ENCODE data around the gene FOXK1.
"Not testable (repeated sequence)": the region's sequence is repeated elsewhere in the genome, so short reads cannot be mapped to it uniquely, and the experiment has no call there.

Gene FOXK1

DNA sequence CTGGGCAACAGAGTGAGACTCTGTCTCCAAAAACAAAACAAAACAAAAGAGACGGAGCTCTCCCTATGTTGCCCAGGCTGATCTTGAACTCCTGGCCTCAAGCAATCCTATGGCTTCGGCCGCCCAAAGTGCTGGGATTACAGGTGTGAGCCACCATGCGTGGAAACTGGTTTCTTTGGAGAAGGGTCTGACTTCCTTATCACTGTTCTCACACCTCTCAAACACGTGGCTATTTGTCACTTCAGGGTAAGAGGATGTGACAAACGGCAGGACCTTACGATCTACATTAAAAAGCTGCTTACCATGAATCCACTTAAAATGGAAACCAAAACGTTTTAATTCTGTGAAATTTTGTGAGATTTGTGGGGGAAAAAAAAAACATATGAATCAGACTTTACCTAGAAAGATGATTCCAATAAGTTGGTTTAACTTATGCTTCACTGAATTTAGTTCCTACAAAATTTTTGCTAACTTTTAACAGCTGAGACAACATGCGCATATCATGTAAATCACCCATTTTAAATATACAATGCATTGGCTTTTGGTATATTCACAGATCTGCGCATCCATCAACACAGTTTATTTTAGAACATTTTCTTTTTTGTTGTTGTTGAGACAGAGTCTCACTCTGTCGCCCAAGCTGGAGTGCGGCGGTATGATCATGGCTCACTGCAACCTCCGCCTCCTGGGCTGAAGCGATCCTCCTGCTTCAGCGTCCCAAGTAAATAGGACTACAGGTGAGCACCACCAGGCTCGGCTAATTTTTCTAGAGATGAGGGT is 18.7 kb upstream of the FOXK1 start:
- in situ Hi-C loops (cut with MboI; ENCODE audit: low sequenced_read_pairs), result no loop called here

DNA sequence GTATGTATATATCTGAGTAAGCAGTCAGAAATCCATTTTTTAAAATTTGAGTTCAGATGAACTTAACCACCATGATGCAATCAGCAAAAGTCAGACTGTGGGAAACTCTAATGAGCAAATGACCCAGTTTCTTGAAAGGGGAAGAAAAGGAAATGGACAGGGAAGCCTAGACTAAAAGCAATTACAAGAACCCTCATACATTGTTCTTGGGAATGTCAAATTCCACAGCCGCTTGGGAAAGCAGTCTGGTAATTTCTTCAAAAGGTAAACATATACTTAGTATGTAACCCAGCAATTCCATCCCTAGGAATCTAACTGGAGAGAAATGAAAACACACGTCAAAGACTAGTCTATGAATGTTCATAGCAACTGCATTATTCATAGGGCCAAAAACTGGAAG is 16.4 kb upstream of the FOXK1 start:
- in situ Hi-C loops (cut with MboI; ENCODE audit: low sequenced_read_pairs), result no loop called here

DNA sequence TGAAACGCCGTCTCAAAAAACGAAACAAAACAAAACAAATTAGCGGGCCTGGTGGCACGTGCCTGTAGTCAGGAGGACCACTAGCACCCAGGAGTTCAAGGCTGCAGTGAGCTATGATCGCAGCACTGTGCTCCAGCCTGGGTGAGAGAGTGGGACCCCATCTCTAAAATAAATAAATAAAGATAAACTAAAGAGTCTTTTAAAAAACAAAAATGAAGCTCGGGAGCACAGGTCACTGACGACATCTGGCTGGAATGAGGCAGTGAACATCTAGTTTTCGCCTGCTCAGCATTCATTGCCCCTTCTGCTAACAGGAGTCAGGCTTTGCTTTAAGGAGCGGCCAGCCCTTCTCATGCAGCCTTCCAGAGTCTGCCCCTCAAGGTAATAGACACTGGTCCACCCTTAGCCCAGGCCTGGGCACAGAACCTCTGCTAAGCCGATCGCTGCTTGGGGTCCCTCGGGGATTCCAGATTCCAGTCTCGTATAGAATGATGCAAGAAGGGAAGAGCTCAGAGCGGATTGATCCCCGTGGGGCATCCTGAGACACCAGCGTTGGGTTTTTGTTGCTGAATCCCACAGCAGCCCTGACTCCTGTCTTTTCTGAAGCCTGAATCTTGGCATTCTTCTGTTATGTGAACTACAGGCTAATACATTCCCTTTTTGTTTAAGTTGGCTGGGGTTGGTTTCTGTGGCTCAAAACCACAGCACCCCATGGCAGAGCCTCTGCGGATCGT is 14.2 kb upstream of the FOXK1 start:
- in situ Hi-C loops (cut with MboI; ENCODE audit: low sequenced_read_pairs), result no loop called here

DNA sequence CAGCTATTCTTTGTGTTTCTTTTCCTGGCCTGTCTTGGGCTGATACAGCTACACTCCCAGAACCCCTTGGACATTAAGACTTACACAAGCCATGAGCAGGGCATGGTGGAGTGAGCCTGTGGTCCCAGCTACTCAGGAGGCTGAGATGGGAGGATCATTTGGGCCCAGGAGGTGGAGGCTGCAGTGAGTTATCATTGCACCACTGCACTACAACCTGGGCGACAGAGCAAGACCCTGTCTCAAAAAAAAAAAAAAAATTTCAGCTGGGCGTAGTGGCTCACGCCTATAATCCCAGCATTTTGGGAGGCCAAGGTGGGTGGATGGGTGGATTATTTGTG is 13.6 kb upstream of the FOXK1 start:
- in situ Hi-C loops (cut with MboI; ENCODE audit: low sequenced_read_pairs), result no loop called here

DNA sequence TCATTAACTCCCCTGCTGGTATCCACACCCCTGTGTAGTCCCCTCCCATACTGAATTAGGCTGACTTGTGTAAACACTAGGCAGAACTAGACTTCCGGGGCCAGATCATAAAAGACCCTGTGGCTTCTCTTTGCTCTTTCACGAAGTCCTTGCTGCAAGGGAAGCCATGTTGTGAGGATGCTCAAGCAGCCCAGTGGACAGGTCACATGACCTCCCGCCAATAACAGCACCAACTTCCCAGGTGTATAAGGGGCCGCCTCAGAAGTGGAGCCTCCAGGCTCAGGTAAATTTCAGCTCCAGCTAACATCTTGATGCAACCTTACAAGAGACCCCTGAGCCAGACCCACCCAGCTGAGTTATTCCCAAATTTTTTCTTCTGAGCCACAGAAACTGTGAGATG is 11.3 kb upstream of the FOXK1 start:
- in situ Hi-C loops (cut with MboI; ENCODE audit: low sequenced_read_pairs), result no loop called here

DNA sequence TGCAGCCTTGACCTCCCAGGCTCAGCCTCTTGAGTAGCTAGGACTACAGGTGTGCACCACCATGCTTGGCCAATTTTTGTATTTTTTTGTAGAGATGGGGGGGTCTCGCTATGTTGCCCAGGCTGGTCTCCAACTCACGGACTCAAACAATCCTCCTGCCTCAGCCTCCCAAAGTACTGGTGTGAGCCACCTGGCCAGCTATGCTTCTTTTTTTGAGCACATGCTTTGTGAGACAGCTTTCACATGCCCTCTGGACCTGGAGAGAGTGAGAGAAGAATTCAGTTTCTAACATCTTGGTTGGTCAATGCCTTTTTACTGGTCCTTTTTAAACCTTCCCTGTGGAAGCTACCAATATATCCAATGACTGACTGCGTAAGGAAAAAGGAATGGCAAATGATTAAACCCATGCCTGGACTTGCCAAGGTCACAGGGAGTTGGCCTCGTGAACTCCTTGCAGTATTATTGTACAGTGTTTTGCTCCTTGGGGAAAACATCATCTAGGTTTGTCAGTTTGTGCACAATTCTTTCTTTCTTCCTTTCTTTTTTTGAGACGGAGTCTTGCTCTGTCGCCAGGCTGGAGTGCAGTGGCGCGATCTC is 6.2 kb upstream of the FOXK1 start:
- in situ Hi-C loops (cut with MboI; ENCODE audit: low sequenced_read_pairs), result no loop called here

DNA sequence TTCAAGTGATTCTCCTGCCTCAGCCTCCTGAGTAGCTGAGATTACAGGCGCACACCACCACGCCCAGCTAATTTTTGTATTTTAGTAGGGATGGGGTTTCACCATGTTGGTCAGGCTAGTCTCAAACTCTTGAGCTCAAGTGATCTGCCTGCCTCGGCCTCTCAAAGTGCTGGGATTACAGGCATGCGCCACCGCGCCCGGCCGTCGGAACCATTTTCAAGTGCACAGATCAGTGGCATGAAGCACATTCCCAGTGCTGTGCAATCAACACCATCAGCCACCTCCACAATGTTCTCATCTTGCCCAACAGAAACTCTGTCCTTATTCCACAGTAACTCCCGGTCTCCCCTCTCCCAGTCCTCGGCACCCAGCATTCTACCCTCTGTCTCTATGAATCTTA is 4.6 kb upstream of the FOXK1 start:
- in situ Hi-C loops (cut with MboI; ENCODE audit: low sequenced_read_pairs), result not testable (repeated sequence)

DNA sequence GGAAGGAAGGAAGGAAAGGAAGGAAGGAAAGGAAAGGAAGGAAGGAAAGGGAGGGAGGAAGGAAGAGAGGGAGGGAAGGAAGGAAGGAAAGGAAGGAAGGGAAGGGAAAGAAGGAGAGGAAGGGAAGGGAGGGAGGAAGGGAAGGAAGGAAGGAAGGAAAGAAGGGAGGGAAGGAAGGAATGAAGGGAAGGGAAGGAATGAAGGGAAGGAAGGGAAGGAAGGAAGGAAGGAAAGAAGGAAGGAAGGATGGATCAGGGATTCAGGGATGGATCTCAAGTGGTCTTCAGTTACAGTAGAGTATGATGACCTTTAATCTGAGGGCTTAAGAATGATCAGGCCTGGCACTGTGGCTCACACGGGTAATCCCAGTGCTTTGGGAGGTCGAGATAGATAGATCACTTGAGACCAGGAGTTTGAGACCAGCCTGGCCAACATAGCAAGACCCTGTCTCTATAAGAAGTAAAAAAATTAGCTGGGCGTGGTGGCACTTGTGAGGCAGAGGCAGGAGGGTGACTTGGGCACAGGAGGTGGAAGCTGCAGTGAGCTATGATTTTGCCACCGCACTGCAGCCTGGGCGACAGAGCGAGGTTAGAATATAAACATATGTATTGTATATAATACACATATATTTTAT is 760 bp upstream of the FOXK1 start:
- in situ Hi-C loops (cut with MboI; ENCODE audit: low sequenced_read_pairs), result no loop called here

DNA sequence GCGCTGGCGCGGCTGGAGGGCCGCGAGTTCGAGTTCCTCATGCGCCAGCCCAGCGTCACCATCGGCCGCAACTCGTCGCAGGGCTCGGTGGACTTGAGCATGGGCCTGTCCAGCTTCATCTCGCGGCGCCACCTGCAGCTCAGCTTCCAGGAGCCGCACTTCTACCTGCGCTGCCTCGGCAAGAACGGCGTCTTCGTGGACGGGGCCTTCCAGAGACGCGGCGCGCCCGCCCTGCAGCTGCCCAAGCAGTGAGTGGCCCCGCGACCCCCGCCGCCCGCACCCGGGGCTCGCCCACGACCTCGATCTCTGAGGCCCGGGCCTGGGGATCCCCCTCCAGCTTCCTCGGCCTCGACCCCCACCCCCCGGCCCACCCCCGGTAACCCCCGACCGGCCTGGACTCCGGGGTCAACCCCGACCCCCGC is 537 bp downstream of the FOXK1 start:
- in situ Hi-C loops (cut with MboI; ENCODE audit: low sequenced_read_pairs), result no loop called here

DNA sequence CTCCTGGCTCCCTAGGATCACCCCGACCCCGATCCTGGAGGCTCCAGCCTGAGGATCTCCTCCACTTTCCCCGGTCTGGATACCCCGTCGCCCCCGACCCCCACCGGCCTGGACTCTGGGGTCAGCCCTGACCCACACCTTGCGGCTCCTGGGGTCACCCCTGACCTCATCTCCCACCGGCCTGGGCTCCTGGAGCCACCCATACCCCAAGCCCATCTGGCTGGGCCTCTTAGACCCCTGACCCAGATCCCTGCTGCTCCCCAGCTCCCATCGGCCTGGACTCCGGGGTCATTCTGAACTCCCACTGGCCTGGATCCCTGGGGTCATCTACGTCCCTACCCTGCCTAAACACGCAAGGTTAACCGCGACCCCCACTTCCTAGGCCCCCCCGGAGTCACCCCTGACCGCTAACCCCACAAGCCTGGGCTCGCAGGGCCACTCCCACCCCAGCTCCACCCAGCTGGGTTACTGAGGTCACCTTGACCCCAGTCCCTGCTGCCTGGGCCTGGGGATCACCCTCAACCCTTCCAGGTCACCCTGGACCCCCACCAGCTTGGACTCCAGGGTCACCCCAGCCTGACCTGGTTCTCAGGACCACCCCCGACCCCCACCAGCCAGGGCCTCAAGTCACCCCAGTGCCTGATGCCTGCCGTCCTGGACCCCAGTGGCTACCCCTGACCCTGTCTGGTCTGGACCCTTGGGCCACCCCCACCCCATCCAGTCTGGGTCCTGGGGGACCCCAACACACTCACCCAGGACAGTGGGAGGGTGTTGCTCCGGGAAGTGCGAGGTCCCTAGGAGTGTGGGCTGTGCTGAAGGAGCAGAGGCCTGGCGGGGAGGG is 1.2 kb downstream of the FOXK1 start:
- in situ Hi-C loops (cut with MboI; ENCODE audit: low sequenced_read_pairs), result no loop called here

DNA sequence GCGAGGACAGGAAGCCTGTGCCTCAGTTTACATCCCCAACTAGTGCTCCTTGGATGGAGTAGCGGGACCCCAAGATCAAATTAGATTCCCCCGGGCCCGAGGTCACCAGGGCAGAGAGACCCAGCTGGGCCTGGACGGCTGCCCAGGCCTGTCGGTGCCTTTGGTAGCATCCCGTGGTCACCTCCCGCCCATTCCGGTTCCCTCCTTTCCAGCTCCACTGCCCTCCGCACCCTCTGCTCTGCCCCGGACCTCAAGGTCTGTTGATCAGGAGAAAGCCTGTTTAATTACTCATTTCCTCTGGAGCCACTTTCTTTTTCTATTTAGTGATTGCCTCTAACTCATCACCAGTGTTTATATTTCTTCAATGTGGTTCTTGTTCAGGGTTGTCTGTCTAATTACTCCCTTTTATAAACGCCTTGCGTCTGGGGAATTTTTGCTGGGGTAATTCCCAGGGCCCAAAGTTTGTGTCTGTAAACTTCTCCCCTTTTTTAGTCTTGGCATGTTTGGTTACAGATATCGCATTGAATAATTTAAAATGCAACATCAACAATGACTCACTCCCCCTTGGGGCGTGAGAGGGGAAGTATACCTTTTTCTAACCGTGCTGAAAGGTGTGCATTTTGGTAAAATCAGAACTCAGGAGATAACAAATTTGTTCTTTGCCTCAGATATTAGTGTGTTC is 1.9 kb downstream of the FOXK1 start:
- in situ Hi-C loops (cut with MboI; ENCODE audit: low sequenced_read_pairs), result no loop called here

DNA sequence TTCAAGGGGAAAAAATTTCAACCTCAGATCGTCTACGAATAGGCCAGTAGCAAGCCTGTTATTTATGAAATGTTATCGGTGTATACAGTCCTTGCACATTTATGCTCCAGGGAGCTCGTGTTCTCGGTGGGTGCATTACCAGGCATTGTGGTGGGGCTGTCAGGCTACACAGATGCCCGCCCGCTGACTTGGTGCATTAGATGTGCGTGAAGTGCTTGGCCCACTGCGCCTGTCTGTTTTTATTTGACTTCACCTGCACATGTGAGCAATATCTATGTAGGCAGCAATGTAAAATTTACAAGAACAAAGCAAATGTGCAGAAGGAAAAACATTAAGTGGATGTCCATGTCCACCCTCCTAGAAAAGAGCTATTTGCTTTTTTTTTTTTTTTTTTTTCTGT is 2.8 kb downstream of the FOXK1 start:
- in situ Hi-C loops (cut with MboI; ENCODE audit: low sequenced_read_pairs), result no loop called here

DNA sequence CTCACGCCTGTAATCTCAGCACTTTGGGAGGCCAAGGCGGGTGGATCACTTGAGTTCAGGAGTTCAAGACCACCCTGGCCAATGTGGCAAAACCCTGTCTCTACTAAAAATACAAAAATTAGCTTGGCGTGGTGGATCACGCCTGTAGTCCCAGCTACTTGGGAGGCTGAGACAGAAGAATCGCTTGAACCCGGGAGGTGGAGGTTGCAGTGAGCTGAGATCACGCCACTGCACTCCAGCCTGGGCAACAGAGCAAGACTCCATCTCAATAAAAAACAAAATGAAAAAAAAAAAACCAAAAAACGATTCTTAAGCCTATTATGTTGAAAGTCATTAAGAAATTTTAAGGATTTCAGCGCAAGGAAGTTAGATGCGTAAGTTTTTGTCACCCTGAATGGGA is 3.6 kb downstream of the FOXK1 start:
- in situ Hi-C loops (cut with MboI; ENCODE audit: low sequenced_read_pairs), result not testable (repeated sequence)

DNA sequence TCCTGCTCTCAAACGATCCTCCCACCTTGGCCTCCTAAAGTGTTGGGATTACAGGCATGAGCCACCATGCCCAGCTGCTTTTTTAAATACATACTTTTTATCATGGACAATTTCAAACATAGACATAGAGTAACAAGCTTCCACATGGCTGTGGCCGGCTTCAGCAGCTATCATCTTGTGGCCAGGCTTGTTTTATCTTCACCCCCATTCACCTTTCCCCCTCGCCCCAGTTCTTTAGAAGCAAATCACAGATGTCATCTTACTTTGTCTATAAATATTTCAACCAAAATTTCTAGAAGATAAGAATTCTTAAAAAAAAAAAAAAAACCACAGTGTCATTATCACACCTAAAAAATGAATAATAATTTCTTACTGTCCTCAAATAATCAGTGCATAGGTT is 5.9 kb downstream of the FOXK1 start:
- in situ Hi-C loops (cut with MboI; ENCODE audit: low sequenced_read_pairs), result no loop called here

DNA sequence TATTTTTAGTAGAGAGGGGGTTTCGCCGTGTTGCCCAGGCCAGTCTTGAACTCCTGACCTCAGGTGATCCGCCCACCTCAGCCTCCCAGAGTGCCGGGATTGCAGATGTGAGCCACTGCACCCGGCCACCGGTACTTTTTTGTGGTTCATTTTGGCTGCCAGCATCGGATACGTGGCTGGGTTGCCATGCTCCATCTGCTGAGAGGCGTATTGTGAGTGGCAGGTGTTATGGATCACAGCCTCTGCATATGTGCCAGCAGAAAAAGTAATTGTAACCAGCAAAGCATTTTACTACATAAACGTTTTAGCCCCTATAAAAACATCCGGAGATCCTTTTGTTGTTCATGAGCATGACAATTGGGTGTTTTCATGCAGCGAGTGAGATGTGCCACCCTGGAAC is 7.1 kb downstream of the FOXK1 start:
- in situ Hi-C loops (cut with MboI; ENCODE audit: low sequenced_read_pairs), result no loop called here

DNA sequence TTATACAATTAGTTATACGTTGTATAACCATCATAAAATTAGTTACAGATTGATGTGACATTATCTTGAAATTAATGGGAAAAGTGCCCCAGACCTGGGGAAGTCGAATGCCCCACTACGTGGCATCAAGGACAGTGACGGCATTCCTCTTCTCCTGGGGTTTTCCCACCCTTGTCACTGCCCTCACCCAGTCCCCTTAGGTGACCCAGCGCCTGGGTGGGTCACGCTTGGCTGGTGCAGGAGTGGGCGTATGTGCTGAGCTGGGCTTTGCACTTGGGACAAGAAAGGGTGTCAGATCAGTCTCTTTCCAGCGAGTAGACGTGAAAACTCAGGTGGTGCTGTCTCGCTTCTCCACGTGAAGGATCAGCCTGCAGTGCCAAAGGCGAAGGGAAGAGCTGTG is 7.6 kb downstream of the FOXK1 start:
- in situ Hi-C loops (cut with MboI; ENCODE audit: low sequenced_read_pairs), result no loop called here

DNA sequence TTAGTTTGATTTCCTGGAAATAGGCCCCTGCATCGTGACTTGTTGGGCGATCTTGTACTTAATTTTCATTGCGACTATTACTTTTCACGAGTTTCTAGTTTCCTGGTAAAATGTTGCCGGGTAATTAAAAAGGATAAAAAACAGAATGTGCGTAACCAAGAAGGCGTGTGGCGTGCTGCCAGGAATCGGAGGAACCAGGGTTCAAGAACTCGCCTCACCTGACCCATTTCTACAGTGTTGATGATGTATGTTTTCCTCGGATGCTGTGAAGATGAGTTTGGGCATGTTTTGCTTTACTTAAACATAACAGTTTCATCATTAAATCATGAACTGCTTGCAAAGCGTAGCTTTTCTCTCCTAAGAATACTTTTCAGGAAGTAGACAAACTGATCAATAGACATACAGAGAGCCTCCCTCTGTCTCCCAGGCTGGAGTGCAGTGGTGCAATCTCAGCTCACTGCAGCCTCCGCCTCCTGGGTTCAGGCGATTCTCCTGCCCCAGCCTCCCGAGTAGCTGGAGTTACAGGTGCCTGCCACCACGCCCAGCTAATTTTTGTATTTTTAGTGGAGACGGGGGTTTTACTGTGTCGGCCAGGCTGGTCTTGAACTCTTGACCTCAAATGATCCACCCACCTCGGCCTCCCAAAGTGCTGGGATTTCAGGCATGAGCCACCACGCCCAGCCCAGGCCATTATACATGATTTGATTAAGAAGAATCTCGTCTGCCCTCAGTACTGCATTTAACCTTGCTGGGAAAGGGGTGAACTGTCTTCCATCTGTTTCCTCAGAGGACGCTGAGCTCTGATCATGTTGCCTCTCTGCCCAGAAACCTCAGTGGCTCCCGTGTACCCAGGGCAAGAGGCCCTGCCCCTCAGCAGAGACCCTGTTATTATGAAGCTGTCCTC is 9.1 kb downstream of the FOXK1 start:
- in situ Hi-C loops (cut with MboI; ENCODE audit: low sequenced_read_pairs), result no loop called here

DNA sequence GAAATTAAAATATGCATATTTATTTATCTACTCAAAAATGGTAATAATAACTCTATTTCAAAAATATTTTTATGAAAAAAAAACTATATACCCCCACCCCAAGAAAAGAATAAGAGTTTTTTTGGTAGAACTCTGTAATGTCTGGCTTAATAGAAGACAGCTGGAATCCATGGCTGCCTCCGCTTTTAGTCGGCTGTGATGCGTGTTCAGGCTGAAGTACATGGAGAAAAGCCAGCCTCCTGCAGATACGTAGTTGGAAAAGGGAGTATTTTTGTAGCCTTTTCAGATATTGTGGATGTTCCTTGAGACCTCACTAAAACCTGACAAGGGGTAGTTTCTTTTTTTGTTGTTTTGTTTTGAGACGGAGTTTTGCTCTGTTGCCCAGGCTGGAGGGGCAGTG is 10.0 kb downstream of the FOXK1 start:
- in situ Hi-C loops (cut with MboI; ENCODE audit: low sequenced_read_pairs), result no loop called here

DNA sequence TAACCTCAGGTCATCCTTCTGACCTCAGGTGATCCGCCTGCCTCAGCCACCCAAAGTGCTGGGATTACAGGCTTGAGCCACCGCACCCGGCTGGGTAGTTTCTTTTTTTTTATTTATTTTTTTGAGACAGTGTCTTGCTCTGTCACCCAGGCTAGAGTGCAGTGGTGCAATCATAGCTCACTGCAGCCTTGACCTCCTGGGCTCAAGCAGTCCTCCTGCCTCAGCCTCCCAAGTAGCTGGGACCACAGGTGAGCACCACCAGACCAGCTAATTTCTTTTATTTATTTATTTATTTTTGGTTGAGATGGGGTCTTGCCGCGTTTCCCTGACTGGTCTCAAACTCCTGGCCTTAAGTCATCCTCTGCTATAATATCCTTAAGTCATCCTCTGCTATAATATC is 10.5 kb downstream of the FOXK1 start:
- in situ Hi-C loops (cut with MboI; ENCODE audit: low sequenced_read_pairs), result not testable (repeated sequence)
